GM19395 (cell line): ENCODE results near the gene PATZ1.

Experiments used
- ATAC-seq: cut with Tn5 transposase; IDR thresholded peaks from one replicate; pipeline ENCODE4 v1.9.1; 2021; ENCODE audit warnings: mild to moderate bottlenecking, moderate library complexity; ENCODE audit not compliant: unreplicated experiment

PATZ1 gene

GRCh38 chr22:31284281-31285155 is 61.6 kb downstream of the PATZ1 start:
- ATAC-seq: no peak

- no peak for ATAC-seq
Measured at GRCh38 chr22:31282748-31283468, 63.2 kb downstream of the PATZ1 start.

- no peak for ATAC-seq
Measured at GRCh38 chr22:31281733-31282132, 64.4 kb downstream of the PATZ1 start.

GRCh38 chr22:31279821-31280505 is 66.2 kb downstream of the PATZ1 start:
- no peak for ATAC-seq

GRCh38 chr22:31279327-31279669 is 66.8 kb downstream of the PATZ1 start:
- no peak for ATAC-seq

- no peak for ATAC-seq
Measured at GRCh38 chr22:31278626-31279326, 67.4 kb downstream of the PATZ1 start.

- no peak for ATAC-seq
Measured at GRCh38 chr22:31278151-31278621, 68.0 kb downstream of the PATZ1 start.

- ATAC-seq: no peak
Measured at GRCh38 chr22:31277741-31278140, 68.4 kb downstream of the PATZ1 start.

GRCh38 chr22:31276426-31277167 is 69.5 kb downstream of the PATZ1 start:
- ATAC-seq: no peak
